NCI-H2171 (cell line): ENCODE data around the gene AFF4.
A peak's percentile ranks its signal among the peaks of the same experiment; 100 is the strongest.

Source experiments
- DNase-seq: peaks from one replicate; lab custom pipeline; 2025; lab: John Stamatoyannopoulos, UW

Gene AFF4

DNA sequence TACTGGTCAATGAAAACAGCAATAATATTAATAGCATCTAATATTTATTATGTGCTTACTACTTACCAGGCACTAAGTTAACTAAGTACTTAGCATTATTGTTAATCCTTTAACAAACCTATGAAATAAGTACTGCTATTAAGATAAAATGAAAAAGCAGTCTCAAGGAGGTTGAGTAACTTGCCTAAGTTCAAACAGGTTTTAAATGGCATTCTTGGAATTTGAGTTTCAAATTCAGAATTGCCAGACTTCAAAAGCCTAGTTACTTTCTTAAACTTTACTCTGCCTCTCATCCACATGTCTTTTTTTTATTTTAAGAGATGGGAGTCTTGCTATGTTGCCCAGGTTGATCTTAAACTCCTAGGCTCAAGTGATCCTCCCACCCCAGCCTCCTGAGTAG, 73.9 kb downstream of the AFF4 start:
- no peak for DNase-seq

DNA sequence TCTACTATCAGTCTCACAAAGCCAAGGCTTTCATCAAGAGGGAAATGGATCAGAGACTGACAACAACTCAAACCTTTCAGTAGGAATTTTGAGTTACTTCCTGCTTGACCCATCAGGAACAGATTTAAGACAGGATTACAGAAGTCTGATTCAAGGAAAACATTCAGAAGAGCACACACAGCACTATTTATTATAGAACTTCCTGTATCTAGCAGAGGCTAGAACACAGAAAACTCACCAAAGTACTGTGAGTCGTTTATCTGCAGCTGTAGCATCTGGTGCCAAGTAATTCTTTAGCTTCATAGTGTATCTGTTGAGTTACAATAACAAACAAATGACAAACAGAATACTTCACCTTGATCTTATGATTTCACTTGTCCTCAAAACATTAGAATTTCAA, 76.2 kb downstream of the AFF4 start:
- DNase-seq, result no peak

DNA sequence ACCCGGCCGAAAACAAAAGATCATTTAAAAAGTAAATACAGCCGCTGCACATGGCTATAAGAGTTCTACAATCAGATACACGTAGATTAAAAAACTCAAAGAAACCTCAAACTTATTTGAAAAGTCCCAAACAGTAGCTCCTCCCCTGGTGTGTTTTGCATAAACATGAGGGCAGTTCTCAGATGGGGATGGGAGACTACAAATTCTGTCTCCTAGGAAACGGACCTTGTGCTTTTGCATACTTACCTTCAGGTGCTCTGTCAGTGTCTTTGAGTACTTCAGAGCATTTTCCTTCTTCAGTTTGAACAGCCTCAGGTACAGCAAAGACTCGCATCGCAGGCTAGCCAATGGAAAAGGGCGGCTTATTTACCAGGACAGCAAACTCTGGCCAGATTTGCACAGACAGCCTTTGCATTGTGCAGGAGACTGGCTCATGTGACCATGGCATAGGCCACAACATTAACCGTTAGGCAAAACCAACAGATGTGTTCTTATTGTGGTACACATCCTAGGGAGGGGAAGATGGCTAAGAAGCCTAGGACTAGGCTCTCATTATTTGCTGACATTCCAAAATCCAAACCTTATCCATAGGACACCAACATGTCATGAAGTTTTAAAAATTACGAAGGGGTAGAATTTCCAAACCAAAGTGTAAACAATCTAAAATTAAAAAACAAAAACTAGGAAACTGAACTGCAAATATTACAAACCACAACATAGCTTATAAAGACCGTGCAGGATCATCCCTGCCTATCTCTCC, 77.2 kb downstream of the AFF4 start:
- no peak for DNase-seq

DNA sequence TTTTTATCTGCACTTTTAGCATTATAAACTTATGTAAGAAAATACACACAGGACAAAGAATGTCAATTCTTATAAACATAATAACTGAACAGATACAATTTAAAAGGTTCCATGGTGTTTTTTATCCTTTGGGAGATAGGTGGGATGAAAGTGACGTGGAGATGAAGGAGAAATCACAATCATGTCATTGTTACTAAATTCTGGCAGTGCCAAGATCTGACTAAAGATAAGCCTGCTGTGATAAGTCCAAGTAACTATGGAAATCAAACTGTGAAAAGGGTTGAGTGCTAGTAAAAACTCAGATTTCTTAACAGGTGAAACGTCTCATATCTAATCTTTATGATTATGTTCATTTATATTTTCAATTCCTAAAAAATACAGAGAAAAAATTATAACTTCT, 78.9 kb downstream of the AFF4 start:
- no peak for DNase-seq

DNA sequence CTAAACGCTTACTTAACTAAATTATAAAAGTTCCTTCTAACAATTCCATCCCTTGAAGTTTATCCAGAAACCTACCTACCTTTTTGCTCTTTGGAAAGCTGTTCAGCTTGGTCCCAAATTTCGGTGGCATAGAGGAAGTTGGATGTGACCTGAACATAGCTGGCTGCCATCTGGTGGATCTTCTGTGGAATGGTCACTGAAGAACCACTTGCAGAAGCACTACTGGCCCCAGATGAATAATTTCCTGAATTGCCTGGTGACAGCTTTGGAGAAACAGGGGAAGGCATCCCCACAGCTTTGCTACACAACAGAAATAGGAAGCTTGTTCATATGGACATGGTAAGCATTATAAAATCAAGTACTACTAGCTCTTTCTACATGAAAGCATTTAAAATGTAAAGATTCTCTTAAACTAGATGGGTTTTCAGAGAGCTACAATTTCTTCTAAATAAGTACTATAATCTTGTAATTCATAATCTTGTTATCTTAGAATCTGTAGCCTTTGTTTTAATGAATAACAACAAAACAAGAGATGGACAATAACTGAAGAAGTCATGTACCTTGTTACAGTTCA, 80.1 kb downstream of the AFF4 start:
- no peak for DNase-seq

DNA sequence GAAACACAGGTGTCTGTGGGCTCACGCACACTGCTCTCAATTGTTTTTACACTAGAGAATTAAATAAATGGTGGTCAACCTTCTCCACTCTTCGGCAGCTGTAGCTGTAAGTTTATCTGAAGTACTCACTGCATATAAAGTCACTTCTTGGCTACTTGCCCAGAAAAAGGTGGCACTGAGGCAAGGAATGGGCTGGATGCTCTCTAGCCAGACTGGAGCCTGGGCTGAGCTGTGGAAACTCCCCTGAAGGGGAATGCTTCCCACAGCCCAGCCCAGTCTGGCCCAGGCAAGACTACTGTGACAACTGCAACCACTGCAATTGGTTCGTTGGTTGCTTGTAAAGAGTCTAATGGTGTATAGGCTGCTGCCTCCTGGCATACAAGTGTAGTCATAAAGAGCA, 85.5 kb downstream of the AFF4 start:
- DNase-seq, result peak; percentile 19

DNA sequence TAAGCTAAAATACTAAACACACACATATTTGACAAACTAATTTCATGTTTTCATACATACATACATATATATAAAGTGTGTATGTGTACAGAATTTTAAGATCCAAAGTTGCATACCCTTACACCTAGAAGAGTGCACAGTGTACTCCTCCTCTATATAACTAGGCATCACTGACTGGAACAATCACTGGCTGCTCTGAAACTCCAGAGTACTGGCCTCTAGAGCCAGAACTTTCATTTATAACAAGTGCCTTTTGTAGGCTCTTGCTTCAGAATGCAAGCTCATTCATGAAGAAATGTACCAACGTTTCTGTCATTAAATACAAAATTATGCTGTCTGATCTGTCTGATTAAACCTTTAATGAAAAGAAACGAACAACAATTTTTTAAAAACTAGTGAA, 86.0 kb downstream of the AFF4 start:
- DNase-seq, result no peak

DNA sequence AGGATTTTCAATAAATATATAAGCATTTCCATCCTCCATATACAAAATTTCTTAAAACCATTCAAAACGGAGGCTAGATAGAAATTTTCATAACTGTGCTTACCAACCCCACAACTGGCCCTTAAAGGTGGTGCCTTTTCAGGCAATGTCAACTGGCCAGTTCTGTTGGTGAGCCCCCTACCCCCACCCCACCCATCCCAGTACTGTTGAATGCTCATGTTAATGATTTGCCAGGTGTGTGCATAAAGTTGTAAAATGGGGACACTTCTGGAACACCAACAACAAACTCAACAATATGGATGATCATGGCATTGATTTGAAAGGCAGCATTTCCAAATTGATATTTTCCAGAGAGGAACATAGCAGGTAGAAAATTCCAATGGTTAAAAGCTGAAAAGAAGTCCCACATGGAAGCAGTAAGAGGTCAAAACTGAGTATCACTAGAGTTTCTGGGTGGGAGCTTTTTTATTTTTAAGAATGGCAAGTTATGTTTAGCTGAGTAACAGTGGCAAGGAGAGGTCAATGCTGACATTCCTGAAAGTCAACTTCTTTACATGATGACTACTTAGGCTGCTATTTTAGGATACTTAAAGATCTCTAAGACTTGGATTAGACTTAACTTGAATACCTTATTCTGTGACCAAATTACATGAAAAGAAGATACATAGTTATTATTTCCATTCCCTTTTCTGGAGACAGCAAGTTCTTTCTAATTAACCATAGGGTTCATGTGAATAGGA, 87.2 kb downstream of the AFF4 start:
- DNase-seq, result no peak

DNA sequence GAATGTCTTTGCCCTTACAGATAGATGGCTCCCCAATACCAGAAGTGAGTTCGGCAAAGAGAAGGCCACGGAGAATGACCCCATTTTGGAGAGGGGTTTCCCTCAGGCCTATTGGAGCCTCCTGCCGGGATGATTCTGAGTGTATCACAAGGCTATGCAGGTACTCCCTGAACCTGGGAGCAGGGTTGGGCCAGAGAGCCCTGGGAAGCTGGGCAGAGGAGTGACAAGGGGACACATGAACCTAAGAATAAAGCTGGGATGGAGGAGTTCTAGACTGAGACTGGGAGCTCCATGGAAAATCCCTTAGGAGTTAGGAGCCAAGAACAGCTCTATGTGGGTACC, 89.5 kb downstream of the AFF4 start:
- no peak for DNase-seq

DNA sequence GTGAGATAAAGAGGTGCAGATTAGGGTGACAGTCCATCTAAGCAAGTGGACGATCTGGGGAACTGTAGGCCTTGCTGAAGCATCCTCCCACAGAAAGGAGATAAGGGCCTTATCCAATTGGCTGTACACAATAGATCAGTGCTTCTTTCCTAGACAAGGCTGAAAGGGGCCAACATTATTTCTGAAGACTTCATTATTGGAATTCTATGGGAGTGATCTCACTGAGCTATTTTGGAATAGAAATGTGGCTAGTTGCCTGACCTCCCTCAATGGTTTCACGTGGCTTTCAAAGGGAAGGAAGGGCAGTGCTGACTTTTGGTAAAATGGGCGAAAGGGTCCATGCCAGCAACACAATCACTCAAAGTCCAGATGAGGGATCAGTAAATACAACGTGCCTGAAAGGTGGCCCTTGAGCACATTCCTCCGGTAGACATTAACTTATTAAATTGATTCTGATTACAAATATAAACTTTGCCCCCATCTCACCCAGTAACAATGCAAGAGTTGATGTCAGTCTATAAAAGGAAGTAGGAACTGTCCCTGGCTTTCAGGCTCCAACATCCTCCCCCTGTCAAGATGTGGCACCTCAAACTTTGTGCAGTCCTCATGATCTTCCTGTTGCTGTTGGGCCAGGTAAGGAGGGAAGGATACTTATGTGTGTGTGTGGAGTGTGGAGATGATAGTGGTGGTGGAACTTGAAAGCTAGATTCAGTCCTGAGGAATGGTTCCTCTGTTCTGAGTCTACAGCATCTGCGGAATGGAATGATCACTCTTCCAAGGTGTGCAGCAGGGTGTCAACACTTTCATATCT, 90.1 kb downstream of the AFF4 start, which contains the start of gene LEAP2:
TSS of gene LEAP2 (plus strand) at position 550 of the 811 bp plus-strand sequence. CDS start at position 577, 27 bp downstream.
- DNase-seq, result no peak

DNA sequence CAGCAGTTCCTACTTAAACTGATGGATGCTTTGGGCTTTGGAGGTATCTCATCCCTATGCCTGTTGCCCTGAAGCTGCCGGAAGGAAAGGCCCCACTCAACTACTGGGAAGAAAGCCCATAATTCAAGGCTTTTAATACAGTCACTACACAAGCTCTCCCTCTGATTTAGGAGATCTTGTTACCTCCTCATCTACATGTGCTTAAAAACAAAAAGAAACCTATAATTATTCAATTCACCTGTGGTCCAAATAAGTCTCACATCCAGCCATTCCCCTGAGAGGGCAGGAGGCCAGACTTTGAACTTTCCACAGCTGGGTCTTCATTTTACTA, 90.7 kb downstream of the AFF4 start:
- DNase-seq, result no peak

DNA sequence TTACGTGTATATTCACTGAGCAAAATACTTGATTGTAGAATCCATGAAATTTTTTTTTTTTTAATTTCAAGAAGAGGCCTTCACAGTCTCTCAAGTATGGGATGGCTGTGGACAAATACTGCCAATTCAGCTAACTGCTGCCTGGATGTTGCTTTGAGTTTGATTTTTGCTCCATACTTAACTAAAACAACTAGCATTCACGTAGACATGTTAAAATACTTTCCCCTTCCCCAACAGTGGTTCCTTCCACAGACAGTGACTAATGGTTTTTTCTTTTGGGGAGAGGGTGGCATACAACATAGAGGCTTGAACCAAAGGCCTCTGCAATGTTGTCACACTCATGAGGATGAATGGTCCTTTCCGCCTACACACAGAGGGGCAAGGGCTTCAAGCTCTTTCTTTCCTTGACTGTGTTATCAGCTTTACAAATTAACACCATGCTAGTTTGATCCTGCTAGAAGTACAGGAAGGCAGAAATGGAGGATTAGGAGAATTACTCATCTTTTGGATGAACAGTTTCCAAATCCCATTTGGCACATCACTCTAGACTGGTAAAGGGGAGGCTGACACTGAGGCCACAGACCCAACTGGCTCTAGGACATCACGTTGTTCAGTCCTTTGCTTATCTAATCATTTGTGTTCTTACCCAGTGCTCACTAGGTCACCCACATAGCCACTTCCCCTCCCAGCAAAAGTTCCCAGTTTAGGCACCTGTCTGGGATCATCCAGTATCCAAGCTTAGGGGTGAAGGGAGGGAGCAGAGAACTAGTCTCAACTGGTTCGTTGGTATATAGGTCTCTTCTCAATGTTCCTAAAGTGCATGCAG, 91.8 kb downstream of the AFF4 start:
- no peak for DNase-seq

DNA sequence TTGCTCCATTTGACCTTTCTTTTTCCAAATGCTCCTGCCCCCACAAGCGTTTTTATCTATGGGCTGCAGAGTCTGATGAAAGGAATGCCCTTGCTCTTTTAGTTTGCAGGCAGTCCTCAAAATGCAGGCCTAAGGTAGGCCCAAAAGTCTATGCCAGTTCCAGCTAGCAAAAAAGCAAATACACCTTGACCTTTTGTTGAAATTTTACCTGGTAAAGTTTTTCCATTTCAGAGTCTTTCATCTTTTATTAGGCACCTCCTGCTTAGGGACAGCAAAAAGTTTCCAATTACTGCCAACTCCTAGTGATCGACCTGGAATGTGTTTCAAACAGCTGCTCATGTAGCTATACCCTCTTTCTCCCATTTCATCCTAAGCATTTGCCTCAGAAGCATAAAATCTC, 92.6 kb downstream of the AFF4 start:
- DNase-seq, result no peak

DNA sequence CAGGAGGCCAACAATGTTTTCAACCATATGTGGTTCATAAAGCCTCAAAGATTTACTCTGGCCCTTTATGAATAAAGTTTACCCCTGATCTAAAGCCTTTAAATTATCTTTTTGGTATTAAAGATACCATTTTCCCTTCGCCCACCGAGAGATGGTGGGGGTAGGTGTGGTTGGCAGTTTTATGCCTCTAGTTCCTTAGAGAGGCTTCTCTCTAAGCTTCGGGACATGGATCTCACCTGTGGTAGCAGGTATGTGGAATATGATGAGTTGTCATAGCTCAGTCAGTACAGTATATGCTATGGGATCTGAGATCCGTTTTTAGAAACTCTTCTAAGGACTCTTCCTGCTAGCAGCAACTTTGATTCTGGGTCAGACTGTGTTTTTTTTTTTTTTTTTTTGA, 94.7 kb downstream of the AFF4 start:
- no peak for DNase-seq

DNA sequence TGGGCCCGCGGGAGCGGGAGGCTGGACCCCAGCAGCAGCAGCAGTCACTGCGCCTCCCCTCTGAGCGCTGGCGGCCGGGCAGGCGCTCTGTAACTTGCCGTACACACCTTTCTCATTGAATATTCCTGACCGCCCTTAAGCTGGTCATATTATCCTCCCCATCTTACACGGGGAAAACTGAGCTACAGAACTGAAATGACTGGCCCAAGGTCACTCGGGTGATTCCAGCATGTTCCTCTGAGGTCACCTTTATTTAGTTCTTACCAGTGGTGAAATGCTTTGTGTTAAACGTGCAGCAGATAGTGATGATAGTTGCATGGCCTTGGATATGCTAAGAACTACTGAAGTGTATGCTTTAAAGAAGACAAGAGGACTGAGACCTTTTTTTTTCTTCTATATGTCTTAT, 96.4 kb downstream of the AFF4 start:
- DNase-seq, result no peak

DNA sequence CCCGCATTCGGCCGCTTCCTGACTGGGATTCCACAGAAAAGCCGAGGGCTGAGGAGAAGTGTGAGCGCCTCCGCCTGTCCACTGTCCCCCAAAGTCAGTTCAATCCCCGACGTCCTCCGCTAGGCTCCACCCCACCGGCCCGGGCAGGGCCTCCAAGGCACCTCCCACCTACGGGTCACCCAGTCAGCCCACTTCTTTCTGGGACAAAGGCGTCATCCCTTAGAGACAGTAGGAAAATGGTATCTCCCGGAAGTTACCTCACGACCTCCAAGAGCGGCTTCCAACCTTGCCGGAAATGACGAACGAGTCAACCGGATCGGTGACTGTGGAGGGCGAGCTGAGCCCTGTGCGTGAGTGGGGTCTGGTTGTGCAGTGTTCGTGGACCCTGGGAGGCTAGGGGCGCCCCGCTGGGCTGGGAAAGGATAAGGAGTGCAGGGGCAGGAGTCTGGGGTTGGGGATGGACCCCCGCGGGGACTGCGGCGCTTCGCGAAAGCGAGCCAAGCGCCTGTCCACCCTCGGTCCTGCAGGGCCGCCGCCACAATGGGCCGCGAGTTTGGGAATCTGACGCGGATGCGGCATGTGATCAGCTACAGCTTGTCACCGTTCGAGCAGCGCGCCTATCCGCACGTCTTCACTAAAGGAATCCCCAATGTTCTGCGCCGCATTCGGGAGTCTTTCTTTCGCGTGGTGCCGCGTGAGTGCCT, 96.9 kb downstream of the AFF4 start, which contains the start of the genes GDF9 and UQCRQ:
TSS of gene GDF9 (minus strand) at position 128 of the 704 bp plus-strand sequence. CDS start 1,936 bp downstream, outside the sequence.
TSS of gene UQCRQ (plus strand) at position 301 of the 704 bp plus-strand sequence. CDS start at position 541, 240 bp downstream.
- DNase-seq, result peak; percentile 87

DNA sequence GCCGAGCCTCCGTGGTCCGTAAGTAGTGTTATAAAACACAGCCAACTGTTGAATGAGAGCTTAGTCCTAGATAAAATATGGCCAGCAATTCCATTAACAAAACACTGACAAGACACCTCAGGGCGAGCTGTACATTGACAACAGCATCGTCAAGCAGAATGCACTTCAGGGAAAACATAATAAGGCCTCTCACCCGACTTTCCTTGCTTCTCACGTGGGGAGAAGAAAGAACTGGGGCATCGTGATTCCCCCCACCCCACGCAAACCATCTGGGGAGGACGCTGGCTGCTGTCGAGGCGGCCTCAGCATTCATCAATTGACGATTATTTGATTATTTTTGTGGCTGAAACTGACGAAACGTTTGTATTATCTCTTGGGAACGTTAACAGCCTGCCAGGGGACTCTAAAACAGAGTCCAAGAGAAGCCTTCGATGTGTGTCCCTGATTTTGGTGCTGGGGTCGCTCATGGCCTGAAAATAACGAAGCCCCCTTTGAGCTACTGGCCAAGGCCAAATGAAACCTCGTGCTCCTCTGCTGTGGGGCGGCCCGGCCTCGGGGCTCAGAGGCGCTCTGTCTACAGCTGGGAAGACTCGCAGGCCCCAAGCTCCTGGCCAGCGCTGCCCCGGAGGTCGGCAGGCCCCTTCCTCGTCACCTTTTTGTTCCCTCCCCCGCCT, 97.6 kb downstream of the AFF4 start:
- DNase-seq, result no peak

DNA sequence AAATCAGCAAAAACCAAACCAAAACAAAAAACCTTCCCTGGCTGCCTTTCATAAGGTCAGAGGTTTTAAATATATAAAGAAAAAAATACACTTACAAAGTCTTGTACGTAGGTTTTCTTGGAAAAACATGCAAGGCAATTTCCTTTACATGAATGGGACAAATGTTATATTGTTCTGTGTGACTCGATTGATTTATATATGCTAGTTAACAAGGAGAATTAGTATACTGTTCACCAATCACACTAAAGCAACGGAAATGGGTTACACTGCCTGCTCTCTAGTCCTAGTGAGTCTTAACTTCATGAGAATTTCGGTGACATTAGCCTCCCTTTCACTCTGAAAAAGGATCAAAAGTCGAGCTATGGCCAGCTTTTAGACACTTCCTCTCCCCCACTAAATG, 102.7 kb downstream of the AFF4 start:
- no peak for DNase-seq

DNA sequence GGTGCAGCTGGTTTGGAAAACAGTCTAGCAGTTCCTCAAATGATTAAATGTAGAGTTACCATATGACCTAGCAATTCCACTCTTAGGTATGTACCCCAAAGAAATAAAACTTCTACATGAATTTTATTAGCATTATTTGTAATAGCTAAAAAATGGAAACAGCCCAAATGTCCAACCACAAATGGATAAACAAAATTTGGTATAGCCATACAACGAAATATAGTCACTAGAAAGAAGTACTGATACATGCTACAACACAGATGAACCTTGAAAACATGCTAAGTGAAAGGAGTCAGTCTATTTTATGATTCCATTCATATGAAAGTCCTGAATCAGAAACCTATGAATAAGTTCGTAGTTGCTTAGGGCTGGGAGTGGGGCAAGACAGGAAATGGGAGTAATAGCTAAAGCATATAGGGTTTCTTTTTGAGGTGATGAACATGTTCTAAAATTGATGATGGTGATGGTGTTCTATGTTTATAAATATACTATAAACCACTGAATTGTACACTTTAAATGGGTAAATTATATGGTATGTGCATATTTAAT, 103.5 kb downstream of the AFF4 start:
- no peak for DNase-seq

DNA sequence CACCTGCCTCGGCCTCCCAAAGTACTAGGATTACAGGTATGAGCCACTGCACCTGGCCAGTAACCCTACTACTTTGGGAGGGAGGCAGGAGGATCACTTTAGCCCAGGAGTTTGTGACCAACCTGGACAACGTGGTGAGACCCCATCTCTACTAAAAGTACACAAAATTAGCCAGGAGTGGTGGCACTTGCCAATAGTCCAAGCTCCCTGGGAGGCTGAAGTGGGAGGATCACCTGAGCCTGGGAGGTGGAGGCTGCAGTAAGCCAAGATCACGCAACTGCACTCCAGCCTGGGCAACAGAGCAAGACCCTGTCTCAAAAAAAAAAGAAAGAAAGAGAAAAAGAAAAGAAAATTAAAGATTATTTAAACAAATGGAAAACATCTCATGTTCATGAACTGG, 107.4 kb downstream of the AFF4 start:
- no peak for DNase-seq
